Kidney tubule cell (primary cell): Measurements from ENCODE around the gene TUBGCP3.

Source experiments
- DNase-seq: peaks from one replicate; pipeline ENCODE4 v3.0.0-alpha.2; 2018; ENCODE audit warnings: low spot score

TUBGCP3 gene

DNA sequence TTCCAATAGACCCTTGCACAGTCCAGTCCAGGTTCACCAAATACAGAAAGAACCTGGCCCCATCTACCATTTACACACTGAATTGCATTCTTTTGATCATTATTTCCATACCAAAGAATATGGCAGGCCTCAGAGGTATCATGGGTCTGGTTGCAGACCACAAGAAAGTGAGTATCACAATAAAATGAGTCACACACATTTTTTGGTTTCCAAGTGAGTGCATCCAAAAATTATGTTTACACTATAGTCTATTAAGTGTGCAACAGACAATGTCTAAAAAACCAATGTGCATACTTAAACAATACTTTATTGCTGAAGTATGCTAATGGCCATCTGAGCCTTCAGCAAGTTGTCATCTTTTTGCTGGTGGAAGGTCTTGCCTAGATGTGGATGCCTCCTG lies 106.5 kb downstream of the TUBGCP3 start:
- DNase-seq: no peak

DNA sequence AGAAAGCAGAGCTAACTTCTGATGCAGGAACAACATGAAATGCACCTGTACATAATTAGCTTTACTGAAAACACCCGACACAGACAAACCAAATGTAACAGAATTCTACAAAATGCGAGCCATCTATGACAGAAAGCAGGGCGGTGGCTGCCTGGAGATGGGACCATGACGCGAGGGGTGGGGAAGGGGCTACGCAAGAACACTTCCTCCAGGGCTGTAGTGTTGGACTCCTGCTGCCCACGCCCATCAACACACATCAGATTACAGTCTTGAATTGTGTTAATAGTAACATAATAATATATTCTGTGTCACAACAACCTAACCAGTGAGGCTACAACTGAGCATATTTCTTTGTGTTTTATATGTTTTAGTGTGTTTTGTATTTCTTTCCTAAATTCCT lies 108.6 kb downstream of the TUBGCP3 start:
- no peak for DNase-seq

DNA sequence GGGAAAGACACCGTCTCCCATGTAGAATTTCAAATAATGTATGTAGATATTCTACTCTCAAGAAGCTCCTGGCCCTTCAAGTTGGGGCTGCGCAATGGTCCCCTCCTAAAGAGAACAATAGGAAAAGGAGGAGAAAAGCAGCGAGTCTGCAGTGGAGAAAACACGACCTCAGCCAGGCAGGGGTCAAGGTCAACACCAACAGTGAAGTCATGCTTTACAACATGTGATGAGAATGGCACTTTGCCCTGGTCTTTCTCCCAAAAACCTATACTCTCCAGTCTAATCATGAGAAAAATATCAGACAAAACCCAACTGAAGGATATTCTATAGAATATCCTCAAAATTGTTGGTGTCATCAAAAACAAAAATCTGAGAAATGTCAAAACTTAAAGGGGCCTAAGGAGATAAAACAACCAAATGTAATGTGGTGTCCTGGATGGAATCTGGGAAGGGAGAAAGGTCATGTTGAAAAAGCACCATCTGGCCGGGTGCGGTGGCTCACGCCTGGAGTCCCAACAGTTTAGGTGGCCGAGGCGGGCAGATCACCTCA lies 110.8 kb downstream of the TUBGCP3 start:
- DNase-seq: no peak

- no peak for DNase-seq
These were observed 112.1 kb downstream of the TUBGCP3 start for GRCh38 chr13:112475889-112476288.

DNA sequence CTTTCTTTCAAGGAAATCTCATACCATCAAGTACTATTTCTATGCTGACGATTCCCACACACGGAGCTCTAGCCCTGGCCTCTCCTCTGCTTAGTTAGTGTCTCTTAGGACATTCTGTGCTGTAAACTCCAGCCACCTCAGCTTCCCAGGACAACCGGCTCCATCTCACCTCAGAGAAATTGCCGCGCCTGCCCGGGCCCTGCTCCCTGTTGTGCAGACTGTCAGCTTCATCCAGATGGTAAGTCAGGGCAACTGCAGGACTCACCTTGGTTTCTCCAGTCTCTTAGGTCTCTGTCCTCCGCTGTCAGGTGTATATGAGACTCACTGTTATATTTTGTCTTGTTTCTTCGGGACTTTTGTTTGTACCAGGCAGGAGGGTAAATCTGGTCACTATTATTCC lies 113.1 kb downstream of the TUBGCP3 start:
- DNase-seq: no peak

GRCh38 chr13:112473818-112474217 lies 114.1 kb downstream of the TUBGCP3 start:
- DNase-seq: no peak

GRCh38 chr13:112469071-112469745 lies 118.7 kb downstream of the TUBGCP3 start:
- no peak for DNase-seq

DNA sequence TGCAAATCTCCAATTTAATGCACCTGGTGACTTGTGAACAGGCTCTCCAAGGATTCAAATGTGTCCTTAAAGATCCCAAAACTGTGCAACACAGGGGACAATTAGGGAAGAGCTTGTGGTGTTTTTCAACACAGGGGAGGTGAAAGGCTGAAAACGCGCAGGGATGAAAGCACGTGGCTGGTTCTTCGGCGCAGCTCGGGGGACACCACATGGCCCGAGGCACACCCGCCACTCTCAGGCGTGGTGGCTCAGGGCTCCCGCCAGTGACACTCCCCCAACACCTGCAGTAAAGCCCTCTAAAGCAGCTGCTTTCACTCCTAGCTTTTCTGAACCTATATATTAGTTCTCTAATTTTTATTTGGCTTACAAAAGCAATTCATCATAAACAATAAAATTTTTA lies 119.9 kb downstream of the TUBGCP3 start:
- no peak for DNase-seq

- no peak for DNase-seq
These were observed 120.7 kb downstream of the TUBGCP3 start for GRCh38 chr13:112467236-112467635.

DNA sequence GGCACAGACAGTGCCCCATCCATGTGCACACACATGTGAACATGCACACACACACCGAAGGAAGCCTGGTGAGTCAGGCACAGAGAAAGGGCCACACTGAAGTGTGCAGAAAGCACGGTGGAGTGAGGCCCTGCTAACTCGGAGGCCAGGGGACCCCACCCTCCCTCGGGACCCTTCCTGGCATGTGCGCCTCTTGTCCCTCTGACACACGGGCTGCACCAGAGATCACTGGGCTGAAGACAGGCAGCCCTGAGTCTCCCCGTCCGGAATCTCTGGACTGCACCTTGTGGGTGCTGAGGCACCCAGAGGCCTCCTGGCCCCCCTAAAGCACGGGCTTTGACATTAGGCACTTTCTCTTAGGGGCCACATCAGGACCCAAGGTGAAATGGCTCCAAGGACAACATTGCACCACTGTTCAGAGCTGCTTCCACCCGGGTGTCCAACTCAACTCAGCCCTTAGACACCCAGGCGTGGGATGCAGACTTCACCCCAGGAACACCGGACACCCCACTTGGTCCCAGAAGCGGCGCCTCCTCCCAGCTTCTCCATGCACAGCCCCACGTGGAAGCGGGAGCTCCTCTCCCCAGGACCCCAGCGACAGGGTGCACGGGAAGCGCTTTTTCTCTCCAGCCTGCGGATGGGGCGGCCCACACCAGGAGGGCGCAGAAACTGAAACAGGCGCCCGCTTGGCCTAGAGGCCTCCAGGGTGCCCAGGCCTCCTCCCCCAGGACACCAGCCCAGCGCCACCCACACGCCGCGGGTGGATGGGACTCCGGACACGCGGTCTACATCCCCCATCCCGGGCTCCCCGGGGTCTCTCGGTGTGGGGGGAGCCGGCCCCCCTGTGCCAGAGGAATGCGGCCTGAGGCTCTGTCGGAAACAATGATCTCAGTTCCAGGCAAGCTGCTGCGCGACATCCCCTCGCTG lies 121.6 kb downstream of the TUBGCP3 start:
- no peak for DNase-seq

DNA sequence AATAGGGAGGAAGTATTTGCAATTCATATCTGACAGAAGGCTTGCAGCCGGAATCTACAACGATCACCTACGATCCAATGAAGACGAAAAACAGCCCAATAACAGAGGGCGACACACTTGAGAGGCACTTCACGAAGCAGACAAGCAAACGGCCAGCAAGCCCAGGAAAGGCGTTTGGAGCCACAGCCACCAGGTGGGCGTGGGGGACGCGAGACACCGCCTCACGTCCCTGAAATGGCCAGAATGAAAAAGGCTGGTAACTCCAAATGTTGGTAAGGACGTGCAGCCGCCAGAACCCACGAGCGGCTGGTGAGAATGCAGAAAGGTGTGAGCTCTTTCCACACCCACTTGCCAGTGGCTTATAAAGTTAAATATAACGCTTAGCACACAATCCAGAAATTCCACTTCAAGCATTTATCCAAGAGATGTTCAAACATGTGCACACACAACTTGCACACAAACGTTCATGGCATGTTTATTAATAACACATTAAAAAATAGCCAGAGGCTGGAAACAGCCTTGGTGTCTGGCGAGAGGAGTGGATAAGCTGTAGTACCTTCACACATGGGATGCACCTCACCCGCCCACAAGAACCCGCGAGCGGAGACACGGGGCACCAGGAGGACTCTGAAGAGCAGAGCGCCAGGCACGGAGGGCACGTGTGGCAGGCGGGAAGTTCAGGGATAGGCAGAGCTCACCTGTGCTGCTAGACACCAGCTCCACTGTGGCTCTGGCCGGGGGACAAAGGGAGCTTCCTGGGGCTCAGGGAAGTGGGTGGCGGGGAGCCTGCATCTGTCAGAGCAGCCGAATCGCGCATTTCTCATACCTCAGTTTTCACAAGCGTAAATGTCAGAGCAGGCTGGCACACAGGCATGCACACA lies 122.5 kb downstream of the TUBGCP3 start:
- no peak for DNase-seq

DNA sequence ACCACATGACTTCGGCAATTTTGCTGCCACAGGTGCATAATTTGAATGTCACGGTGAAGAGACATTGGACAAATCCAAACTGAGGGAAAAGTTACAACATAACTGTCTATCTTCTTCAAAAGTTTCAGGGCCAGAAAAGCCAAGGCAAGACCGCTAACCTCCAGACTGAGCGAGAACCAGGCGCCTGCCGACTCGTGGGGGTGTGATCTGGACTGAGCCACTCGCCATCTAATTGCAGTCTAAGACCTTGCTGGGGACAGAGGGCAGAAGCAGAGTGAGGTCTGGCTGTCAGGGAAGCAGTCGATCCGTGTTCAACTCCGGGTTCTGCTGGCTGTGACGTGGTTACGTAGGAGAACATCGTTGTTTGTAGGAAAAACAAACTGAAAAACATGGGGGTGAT lies 123.2 kb downstream of the TUBGCP3 start:
- DNase-seq: no peak

DNA sequence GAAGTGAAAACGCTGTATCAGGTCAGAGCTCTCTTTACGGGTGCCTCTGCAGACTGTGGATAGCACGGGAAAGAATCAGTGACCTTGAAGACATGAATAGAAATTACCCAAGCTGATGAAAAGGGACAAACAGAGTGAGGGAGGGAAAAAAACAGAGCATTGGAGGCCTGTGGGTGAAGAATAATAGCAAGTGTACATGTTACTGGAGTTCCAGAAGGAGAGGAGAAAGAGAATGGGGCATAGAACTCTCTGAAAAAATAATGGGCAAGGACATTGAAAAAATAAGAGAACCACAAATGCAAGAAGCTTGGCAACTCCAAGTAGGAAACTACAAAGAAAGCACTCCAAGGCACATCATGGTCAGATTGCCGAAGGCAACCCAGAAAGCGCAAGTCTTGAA lies 125.5 kb downstream of the TUBGCP3 start:
- no peak for DNase-seq

DNA sequence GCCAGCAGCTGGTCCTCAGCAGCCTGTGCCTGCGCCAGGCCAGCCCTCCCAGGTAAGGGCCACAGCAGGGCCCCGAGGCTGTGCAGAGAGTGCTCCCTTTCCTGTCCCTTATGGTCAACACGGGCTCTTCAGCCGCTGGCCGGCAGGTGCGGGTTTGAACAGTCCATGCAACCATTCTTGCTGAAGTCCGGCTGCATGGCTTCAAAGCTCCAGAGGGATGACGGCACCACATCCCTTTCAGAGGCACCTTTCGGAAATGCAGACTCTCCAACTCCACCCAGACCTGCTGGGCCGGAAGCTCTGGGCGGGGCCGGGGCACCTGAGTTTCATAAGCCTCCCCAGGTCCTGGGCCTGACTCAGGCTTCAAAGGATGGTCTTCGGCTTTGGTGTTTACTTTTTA lies 130.5 kb downstream of the TUBGCP3 start:
- no peak for DNase-seq

DNA sequence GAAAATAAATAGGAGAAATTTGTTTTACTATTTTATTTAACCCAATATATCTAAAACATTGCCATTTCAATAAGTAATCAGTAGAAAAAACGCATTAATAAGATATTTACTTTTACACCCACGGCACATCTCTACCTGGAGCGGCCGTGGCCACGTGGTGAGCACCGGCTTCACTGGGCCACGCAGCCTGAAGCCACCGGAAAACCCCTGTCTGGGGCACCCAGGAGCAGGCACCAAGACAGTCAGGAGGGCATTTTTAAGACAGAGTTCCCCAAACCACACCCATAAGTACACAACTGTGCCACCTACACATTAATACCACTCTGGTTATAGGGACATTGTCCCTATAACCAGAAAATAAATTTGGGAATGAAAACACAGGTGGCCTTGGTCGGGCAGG lies 130.9 kb downstream of the TUBGCP3 start:
- no peak for DNase-seq

DNA sequence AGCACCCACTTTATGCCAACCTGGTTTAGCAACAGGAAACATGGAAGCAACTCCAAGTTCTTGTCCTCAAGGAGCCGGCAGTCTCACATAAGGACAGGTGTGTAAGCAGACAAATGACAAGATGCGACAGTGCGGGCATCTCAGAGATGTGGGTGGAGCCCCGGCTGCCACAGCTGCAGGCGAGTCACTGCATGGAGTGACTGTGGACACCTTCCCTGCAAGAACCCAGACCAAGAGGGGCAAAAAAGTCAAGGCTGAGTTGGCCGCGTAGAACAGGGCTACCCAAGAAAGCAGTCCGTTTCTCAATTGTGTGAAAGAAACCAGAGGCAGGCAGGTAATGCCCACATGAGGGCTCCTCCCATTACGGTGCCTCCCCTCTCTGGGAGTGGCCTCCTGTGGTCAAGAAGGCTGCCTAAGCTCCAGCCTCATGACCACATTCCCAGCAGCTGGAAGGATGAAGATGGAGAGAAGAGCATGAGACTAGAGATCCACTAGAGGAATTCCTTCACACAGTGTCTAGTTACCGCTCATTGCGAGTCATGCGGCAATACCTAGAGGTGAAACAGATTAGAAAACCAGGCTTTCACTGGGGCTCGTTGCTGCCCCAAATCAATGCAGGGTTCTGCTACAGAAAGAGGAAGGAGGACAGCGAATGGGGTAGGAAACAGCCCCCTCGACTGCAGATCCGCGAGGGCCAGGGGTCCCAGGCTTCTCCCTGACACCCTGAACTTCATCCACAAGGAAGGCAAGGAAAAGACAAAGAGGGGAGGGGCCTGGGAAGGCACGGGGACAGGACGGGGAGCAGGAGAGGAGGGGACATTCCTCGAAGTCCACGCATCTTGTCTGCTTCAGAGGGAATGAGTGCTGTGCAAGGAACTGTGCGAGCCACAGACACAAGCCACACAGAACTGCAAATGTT lies 131.6 kb downstream of the TUBGCP3 start:
- no peak for DNase-seq

GRCh38 chr13:112455476-112456059 lies 132.4 kb downstream of the TUBGCP3 start:
- no peak for DNase-seq

GRCh38 chr13:112454648-112455334 lies 133.2 kb downstream of the TUBGCP3 start:
- no peak for DNase-seq

DNA sequence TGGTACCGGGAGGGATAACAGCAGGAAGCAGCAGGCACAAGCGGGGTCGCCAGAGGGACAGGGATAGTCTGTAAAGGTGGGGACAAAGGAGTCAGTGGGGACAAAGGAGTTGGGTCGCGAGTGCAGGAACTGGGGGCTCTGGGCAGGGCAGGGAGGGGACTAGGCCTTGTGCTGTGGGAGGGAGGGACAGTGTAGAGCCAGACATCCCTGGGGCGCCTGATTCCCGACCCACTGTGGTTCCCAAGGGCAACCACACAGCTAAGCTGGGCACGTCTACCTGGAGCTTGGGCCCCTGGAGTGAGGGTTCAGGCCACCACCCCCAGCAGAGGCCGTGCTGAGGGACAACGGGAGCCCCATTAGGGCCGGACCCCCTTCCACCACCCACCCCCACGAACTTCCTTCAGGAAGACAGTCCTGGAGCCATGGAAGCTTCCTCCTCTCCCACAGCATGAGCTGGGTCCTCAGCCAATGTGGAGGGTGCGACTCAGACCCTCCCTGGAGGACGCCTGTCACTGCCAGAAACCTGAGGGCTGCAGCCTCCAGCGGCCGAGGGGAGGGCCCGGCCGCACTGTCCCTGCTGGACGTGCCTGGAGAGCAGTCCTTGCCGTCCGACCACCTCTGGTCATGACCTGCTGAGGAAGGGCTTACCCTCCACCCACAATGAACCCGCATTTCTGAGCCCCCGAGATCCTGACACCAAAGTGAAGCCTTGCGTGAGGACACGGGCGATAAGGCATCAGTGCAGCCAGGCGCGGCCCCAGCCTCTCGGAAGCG lies 133.9 kb downstream of the TUBGCP3 start:
- DNase-seq: no peak
